ENCODE measurements around the gene EPS15. TPM values are rescaled to one million over a fixed set of nuclear protein-coding genes. Genes with fewer than 3 reads are reported as not detected.

The EPS15 gene
- total and polyA plus RNA-seq, 2 donors: 28.9 to 35.3 TPM

GRCh38 chr1:51313268-51313852 is 205.7 kb downstream of the EPS15 start:
- Histone ChIP-seq H3K36me3 (ENCODE audit: control insufficient read depth in 2 of 2, insufficient read depth in 2 of 2, low read length in 1 of 2) (no peaks in the 10 kb centered on the region), H3K4me1 (ENCODE audit: control insufficient read depth in 2 of 2, insufficient read depth in 2 of 2, low read length in 2 of 2) (peaks cover 0 to 33% of the 10 kb centered on the region in 2 donors), H3K4me3 (ENCODE audit: low read length in 2 of 2) (no peak overlapping the region), H3K9me3 (ENCODE audit: control insufficient read depth in 2 of 2, insufficient read depth in 1 of 2, low read length in 1 of 2) (no peaks in the 10 kb centered on the region), H3K27ac (ENCODE audit: low read depth in 1 of 2, low read length in 1 of 2) (no peak overlapping the region), H3K27me3 (ENCODE audit: control insufficient read depth in 2 of 2, insufficient read depth in 1 of 2, low read length in 1 of 2) (no peaks in the 10 kb centered on the region)
- no peak for DNase-seq (ENCODE audit: low read depth in 6 of 9, low spot score in 9 of 9)
- WGBS: 97% methylated on average over 5 of the region's 5 CpGs

DNA sequence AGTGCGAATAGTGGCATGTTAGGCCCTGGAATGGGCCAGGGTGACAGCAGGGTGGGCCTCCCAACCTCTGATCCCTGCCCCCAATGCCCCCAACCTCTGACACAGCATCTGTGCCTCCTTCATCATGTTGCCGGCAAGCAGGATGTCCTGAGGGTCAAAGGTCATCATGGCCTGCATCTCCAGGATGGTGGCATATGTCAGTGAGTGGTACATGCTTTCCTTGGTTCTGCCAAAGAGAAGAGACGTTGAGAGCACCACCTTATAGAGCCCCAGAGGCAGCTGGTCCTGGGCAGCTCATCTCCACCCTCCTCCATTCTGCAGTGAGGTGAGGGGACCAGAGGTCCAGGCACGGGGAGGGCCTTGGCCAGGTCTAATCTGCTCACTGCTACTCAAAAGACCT is 206.3 kb downstream of the EPS15 start:
- WGBS: over 99% methylated on average over 4 of the region's 4 CpGs
- Histone ChIP-seq H3K4me1 (ENCODE audit: control insufficient read depth in 2 of 2, insufficient read depth in 2 of 2, low read length in 2 of 2) (peaks cover 0 to 33% of the 10 kb centered on the region in 2 donors), H3K9me3 (ENCODE audit: control insufficient read depth in 2 of 2, insufficient read depth in 1 of 2, low read length in 1 of 2) (no peaks in the 10 kb centered on the region), H3K4me3 (ENCODE audit: low read length in 2 of 2) (no peak overlapping the region), H3K36me3 (ENCODE audit: control insufficient read depth in 2 of 2, insufficient read depth in 2 of 2, low read length in 1 of 2) (no peaks in the 10 kb centered on the region), H3K27me3 (ENCODE audit: control insufficient read depth in 2 of 2, insufficient read depth in 1 of 2, low read length in 1 of 2) (no peaks in the 10 kb centered on the region), H3K27ac (ENCODE audit: low read depth in 1 of 2, low read length in 1 of 2) (no peak overlapping the region)
- DNase-seq (ENCODE audit: low read depth in 6 of 9, low spot score in 9 of 9): no peak

DNA sequence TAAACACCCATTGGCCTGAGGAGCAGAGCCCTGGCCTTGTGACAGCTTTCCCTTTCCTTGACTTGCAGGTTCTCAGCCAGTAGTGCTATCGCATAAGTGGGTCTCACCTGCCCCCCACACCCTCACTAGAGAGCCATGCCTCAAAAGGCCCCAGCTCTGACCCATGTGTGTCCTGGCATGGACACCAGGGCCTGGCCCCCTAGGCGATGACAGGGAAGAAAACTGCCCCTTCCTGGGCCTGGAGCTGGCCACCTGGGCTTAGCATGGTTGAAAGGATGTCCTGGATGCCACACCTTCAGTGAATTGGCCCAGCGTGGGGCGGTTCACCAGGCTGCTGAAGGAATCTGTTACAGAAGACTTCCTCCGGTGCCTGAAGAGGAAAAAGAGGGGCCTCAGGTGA is 207.2 kb downstream of the EPS15 start:
- Histone ChIP-seq H3K4me3 (ENCODE audit: low read length in 2 of 2) (no peak overlapping the region), H3K4me1 (ENCODE audit: control insufficient read depth in 2 of 2, insufficient read depth in 2 of 2, low read length in 2 of 2) (peaks cover 0 to 27% of the 10 kb centered on the region in 2 donors), H3K27ac (ENCODE audit: low read depth in 1 of 2, low read length in 1 of 2) (no peak overlapping the region), H3K27me3 (ENCODE audit: control insufficient read depth in 2 of 2, insufficient read depth in 1 of 2, low read length in 1 of 2) (no peaks in the 10 kb centered on the region), H3K36me3 (ENCODE audit: control insufficient read depth in 2 of 2, insufficient read depth in 2 of 2, low read length in 1 of 2) (no peaks in the 10 kb centered on the region), H3K9me3 (ENCODE audit: control insufficient read depth in 2 of 2, insufficient read depth in 1 of 2, low read length in 1 of 2) (no peaks in the 10 kb centered on the region)
- no peak for DNase-seq (ENCODE audit: low read depth in 6 of 9, low spot score in 9 of 9)
- 96% methylated on average over 5 of the region's 5 CpGs for WGBS

- Histone ChIP-seq H3K27ac (ENCODE audit: low read depth in 1 of 2, low read length in 1 of 2) (no peak overlapping the region), H3K4me3 (ENCODE audit: low read length in 2 of 2) (no peak overlapping the region), H3K27me3 (ENCODE audit: control insufficient read depth in 2 of 2, insufficient read depth in 1 of 2, low read length in 1 of 2) (no peaks in the 10 kb centered on the region), H3K4me1 (ENCODE audit: control insufficient read depth in 2 of 2, insufficient read depth in 2 of 2, low read length in 2 of 2) (peaks cover 0 to 21% of the 10 kb centered on the region in 2 donors), H3K9me3 (ENCODE audit: control insufficient read depth in 2 of 2, insufficient read depth in 1 of 2, low read length in 1 of 2) (no peaks in the 10 kb centered on the region), H3K36me3 (ENCODE audit: control insufficient read depth in 2 of 2, insufficient read depth in 2 of 2, low read length in 1 of 2) (no peaks in the 10 kb centered on the region)
- WGBS: 54% methylated on average over 15 of the region's 15 CpGs
- no peak for DNase-seq (ENCODE audit: low read depth in 6 of 9, low spot score in 9 of 9)
Observed at GRCh38 chr1:51310871-51311613, 208.0 kb downstream of the EPS15 start.

GRCh38 chr1:51309291-51309690 is 209.8 kb downstream of the EPS15 start:
- Histone ChIP-seq H3K36me3 (ENCODE audit: control insufficient read depth in 2 of 2, insufficient read depth in 2 of 2, low read length in 1 of 2) (no peaks in the 10 kb centered on the region), H3K27ac (ENCODE audit: low read depth in 1 of 2, low read length in 1 of 2) (no peak overlapping the region), H3K9me3 (ENCODE audit: control insufficient read depth in 2 of 2, insufficient read depth in 1 of 2, low read length in 1 of 2) (no peaks in the 10 kb centered on the region), H3K4me3 (ENCODE audit: low read length in 2 of 2) (no peak overlapping the region), H3K27me3 (ENCODE audit: control insufficient read depth in 2 of 2, insufficient read depth in 1 of 2, low read length in 1 of 2) (no peaks in the 10 kb centered on the region), H3K4me1 (ENCODE audit: control insufficient read depth in 2 of 2, insufficient read depth in 2 of 2, low read length in 2 of 2) (peaks cover 0 to 6% of the 10 kb centered on the region in 2 donors)
- WGBS: 96% methylated on average over 8 of the region's 8 CpGs
- DNase-seq (ENCODE audit: low read depth in 6 of 9, low spot score in 9 of 9): no peak

- no peaks in the 10 kb centered on the region for H3K36me3 ChIP-seq (ENCODE audit: control insufficient read depth in 2 of 2, insufficient read depth in 2 of 2, low read length in 1 of 2)
- no peak overlapping the region for H3K27ac ChIP-seq (ENCODE audit: low read depth in 1 of 2, low read length in 1 of 2)
- no peaks in the 10 kb centered on the region for H3K27me3 ChIP-seq (ENCODE audit: control insufficient read depth in 2 of 2, insufficient read depth in 1 of 2, low read length in 1 of 2)
- WGBS: 98% methylated on average over 6 of the region's 6 CpGs
- H3K9me3 ChIP-seq (ENCODE audit: control insufficient read depth in 2 of 2, insufficient read depth in 1 of 2, low read length in 1 of 2): no peaks in the 10 kb centered on the region
- no peak for DNase-seq (ENCODE audit: low read depth in 6 of 9, low spot score in 9 of 9)
- no peak overlapping the region for H3K4me3 ChIP-seq (ENCODE audit: low read length in 2 of 2)
- no peaks in the 10 kb centered on the region for H3K4me1 ChIP-seq (ENCODE audit: control insufficient read depth in 2 of 2, insufficient read depth in 2 of 2, low read length in 2 of 2)
Observed at GRCh38 chr1:51308636-51309035, 210.4 kb downstream of the EPS15 start.

DNA sequence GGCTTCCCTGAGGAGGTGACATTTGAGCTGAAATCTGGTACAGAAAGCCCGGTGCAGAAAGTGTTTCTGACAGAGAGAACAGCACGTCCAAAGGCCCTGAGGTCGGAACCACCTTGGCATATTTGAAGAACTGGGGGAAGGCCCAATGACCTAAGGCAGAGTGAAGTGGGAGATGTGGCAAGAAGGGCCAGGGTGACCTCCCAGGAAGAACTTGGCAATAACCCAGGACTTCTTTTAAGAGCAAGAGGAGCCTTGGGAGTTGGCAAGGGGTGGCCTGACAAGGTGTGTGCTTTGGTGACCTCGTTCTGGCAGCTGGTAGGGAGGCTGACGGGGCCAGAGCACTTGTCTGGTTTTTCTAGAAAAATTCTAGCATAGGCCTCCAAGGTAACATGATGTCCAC is 212.1 kb downstream of the EPS15 start:
- Histone ChIP-seq H3K4me1 (ENCODE audit: control insufficient read depth in 2 of 2, insufficient read depth in 2 of 2, low read length in 2 of 2) (no peaks in the 10 kb centered on the region), H3K4me3 (ENCODE audit: low read length in 2 of 2) (no peak overlapping the region), H3K27me3 (ENCODE audit: control insufficient read depth in 2 of 2, insufficient read depth in 1 of 2, low read length in 1 of 2) (no peaks in the 10 kb centered on the region), H3K27ac (ENCODE audit: low read depth in 1 of 2, low read length in 1 of 2) (no peak overlapping the region), H3K9me3 (ENCODE audit: control insufficient read depth in 2 of 2, insufficient read depth in 1 of 2, low read length in 1 of 2) (no peaks in the 10 kb centered on the region), H3K36me3 (ENCODE audit: control insufficient read depth in 2 of 2, insufficient read depth in 2 of 2, low read length in 1 of 2) (no peaks in the 10 kb centered on the region)
- DNase-seq (ENCODE audit: low read depth in 6 of 9, low spot score in 9 of 9): no peak
- 97% methylated on average over 5 of the region's 5 CpGs for WGBS

DNA sequence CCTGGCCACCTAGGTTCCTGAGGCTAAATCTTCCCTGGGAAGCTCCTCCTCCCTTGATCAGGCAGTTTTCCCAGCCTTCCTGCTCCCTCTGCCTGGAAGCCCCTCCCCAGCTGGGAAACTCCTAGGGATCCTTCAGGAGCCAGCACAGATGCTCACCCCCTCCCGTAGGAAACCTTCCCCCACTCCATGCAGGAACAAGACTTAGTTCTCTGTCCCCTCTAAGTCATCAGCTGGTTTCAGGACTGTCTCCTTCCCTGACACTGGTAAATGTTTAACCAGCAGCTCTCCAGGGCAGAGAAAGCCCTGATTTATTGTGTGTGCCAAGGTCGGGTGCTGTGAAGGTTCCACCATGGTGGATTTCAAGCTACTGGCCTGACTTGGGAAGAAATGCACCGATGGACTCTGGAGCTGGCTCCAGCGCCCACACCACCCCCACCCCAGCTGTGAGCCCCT is 213.7 kb downstream of the EPS15 start:
- no peaks in the 10 kb centered on the region for H3K4me1 ChIP-seq (ENCODE audit: control insufficient read depth in 2 of 2, insufficient read depth in 2 of 2, low read length in 2 of 2)
- no peaks in the 10 kb centered on the region for H3K9me3 ChIP-seq (ENCODE audit: control insufficient read depth in 2 of 2, insufficient read depth in 1 of 2, low read length in 1 of 2)
- no peak for DNase-seq (ENCODE audit: low read depth in 6 of 9, low spot score in 9 of 9)
- no peaks in the 10 kb centered on the region for H3K27me3 ChIP-seq (ENCODE audit: control insufficient read depth in 2 of 2, insufficient read depth in 1 of 2, low read length in 1 of 2)
- H3K4me3 ChIP-seq (ENCODE audit: low read length in 2 of 2): no peak overlapping the region
- WGBS: 96% methylated on average over 4 of the region's 4 CpGs
- no peaks in the 10 kb centered on the region for H3K36me3 ChIP-seq (ENCODE audit: control insufficient read depth in 2 of 2, insufficient read depth in 2 of 2, low read length in 1 of 2)
- H3K27ac ChIP-seq (ENCODE audit: low read depth in 1 of 2, low read length in 1 of 2): no peak overlapping the region

- Histone ChIP-seq H3K9me3 (ENCODE audit: control insufficient read depth in 2 of 2, insufficient read depth in 1 of 2, low read length in 1 of 2) (peaks cover 0 to under 1% of the 10 kb centered on the region in 2 donors), H3K4me1 (ENCODE audit: control insufficient read depth in 2 of 2, insufficient read depth in 2 of 2, low read length in 2 of 2) (no peaks in the 10 kb centered on the region), H3K27me3 (ENCODE audit: control insufficient read depth in 2 of 2, insufficient read depth in 1 of 2, low read length in 1 of 2) (no peaks in the 10 kb centered on the region), H3K27ac (ENCODE audit: low read depth in 1 of 2, low read length in 1 of 2) (no peak overlapping the region), H3K36me3 (ENCODE audit: control insufficient read depth in 2 of 2, insufficient read depth in 2 of 2, low read length in 1 of 2) (no peaks in the 10 kb centered on the region), H3K4me3 (ENCODE audit: low read length in 2 of 2) (no peak overlapping the region)
- WGBS: 88% methylated on average over 1 of the region's 1 CpG
- DNase-seq (ENCODE audit: low read depth in 6 of 9, low spot score in 9 of 9): no peak
Observed at GRCh38 chr1:51304360-51304759, 214.7 kb downstream of the EPS15 start.

Data from thymus (tissue), 11 donors.